GM18867 (cell line): ENCODE results near the gene FNBP1L.

Experiments
- ATAC-seq: cut with Tn5 transposase; IDR thresholded peaks from one replicate; pipeline ENCODE4 v1.9.1; 2021; ENCODE audit warnings: mild to moderate bottlenecking, moderate library complexity; ENCODE audit not compliant: unreplicated experiment

FNBP1L gene

DNA sequence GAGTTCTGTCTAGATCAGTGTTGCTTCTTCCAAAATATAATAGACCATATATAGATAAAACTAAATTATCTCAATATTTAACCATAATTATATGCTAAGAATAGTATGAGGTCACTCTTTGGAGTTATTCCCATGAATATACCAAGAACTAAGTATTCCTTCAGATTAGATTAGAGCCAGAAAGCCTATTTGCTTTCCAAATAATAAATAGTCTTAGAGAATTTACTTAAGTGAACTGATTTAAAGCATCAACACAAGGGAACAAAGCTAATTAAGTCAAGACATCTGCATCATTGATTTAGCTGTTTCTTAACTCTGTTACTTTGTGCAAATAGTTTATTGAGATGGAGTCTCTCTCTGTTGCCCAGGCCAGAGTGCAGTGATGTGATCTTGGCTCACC lies 35.7 kb downstream of the FNBP1L start:
- no peak for ATAC-seq

DNA sequence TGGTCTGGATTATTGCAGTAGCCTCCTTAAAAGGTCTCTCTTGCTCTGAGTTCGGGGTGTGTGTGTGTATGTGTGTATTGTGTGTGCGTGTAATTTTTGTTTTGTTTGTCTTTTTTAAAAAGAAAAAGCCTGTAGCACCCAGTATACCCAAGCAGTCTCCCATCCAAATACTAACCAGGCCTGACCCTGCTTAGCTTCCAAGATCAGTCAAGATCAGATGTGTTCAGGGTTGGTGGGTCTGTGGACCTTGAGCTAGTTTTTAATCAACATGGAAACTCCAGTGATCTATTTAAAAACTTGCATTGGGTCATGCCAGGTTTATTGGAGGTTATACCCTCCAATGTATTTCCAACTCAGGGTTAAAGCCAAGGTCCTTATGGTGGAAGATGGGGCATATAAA lies 40.3 kb downstream of the FNBP1L start:
- ATAC-seq: no peak

- ATAC-seq: no peak
Observed at GRCh38 chr1:93489756-93490155, 41.8 kb downstream of the FNBP1L start.

- ATAC-seq: no peak
Observed at GRCh38 chr1:93490357-93490756, 42.4 kb downstream of the FNBP1L start.

DNA sequence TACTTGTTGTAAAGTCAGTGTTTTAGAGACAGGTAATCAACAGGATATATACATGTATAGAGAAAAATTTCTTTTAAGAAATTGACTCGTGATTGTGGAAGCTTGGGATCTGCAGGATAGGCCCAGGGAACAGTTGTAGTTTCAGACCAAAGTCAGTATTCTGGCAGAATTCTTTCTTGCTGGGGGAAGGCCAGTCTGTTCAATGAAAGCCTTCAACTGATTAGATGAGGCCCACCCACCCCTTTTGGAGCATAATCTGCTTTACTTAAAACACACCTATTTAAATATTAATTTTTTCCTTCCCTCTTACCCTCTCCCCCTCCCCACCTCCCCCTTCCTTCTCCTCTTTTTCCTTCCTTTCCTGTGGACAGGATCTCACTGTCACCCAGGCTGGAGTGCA lies 48.0 kb downstream of the FNBP1L start:
- ATAC-seq: no peak

DNA sequence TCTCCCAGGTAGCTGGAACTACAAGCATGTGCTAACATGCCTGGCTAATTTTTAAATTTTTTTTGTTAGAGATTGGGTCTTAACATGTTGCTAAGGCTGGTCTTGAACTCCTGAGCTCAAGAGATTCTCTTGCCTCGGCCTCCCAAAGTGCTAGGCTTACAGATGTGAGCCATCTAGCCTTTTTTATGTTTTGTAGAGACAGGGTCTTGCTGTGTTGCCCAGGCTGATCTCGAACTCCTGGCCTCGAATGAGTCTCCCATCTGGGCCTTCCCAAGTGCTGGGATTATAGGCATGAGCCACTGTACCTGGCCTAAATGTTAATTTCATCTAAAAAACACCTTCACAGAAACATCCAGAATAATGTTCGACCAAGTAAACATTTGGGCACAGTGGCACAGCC lies 48.6 kb downstream of the FNBP1L start:
- no peak for ATAC-seq

GRCh38 chr1:93499075-93499474 lies 51.2 kb downstream of the FNBP1L start:
- ATAC-seq: no peak

DNA sequence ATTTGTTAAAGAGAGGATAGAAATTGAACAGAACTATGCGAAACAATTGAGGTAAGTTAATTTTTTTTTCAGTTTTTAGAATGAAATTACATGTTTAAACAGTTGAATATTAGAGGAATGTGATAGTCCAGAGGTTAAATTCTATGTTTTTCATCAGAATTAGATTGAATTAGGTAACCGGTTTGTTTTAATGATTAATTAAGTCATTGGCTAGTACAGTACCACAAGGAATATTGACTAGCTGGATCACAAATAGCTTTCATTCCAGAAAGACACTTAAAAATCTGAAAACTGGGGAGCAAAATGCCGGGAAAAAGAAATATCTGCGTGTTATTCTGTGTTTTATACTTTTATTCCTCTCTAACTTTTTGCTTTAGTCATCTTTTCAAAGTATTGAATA lies 51.6 kb downstream of the FNBP1L start:
- no peak for ATAC-seq

- no peak for ATAC-seq
Observed at GRCh38 chr1:93500275-93500674, 52.4 kb downstream of the FNBP1L start.

DNA sequence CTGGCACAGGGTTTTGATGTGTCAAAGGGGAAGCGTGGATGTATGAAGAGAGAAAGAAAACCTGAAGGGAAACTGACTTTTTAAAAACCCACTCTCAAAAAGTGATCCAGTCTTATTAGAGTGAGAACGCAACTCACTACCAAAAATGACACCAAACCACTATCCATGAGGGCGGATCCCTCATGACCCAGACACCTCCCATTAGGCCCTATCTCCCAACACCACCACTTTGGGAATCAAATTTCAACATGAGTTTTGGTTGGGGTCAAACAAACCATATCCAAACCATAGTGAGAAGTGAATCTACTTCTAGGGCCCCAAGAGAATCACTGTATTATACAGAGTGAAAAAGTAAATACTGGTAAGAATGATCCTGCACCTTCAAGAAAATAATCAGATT lies 53.5 kb downstream of the FNBP1L start:
- no peak for ATAC-seq

GRCh38 chr1:93501829-93502369 lies 54.0 kb downstream of the FNBP1L start:
- ATAC-seq: no peak

- ATAC-seq: no peak
Observed at GRCh38 chr1:93502571-93502970, 54.7 kb downstream of the FNBP1L start.

DNA sequence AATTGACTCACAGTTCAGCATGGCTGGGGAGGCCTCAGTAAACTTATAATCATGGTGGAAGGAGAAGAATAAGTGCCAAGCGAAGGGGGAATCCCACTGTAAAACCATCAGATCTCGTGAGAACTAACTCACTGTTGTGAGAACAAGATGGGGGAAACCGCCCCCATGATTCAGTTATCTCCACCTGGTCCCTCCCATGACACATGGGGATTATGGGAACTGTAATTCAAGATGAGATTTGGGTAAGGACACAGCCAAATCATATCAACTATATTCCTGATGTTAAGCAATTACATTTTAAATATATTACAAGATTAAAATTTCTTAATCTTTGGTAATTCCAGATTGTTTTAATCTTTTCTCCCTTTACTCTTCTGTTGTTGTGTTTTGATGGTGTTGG lies 55.2 kb downstream of the FNBP1L start:
- ATAC-seq: no peak

DNA sequence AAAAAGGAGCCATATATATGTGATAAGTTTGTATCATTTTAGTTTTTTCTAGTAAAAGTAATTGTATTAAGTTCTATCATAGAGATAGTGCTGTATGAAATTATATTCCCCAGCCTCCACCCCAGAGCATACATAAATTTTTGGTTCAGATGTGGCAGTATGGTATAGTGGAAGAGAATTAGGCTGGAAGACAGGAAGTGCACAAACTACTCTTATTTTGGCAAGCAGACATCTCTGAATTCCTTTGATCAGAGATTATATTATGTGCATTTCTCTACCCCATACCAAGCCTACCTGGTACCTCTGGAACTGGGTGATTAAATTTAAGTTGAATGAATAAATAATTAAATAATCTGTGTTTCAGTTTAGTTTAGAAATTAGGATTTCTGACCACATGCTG lies 55.9 kb downstream of the FNBP1L start:
- ATAC-seq: no peak

DNA sequence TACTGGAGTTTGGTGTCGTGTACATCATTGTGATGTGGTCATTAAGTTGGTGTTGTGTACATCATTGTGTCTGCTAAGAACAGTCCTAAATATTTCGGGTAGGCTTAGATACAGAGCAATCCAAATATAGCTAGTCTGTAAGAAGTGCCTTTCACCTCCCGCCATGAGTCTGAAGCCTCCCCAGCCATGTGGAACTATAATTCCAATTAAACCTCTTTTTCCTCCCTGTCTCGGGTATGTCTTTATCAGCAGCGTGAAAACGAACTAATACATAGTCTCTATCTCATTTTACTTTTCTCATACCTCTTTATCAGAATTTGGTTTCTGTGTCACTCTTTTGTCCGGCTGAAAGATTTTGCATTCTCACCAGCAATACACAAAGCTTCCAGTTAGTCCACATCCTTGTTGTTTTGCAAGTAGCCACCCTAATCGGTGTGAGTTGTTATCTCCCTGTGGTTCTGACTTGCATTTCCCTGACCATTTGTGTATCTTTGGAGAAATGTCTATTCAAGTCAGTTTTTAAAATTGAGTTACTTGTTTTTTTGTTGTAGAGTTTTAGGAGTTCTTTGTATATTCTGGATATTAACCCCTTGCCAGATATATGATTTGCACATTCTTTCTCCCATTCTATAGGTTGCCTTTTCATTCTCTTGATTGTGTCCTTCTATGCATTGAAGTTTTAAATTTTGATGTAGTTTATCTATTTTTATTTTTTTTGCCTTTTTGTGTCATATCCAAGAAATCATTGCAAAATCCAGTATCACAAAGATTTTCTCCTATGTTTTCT lies 56.5 kb downstream of the FNBP1L start:
- ATAC-seq: no peak

GRCh38 chr1:93506126-93506525 lies 58.2 kb downstream of the FNBP1L start:
- no peak for ATAC-seq

DNA sequence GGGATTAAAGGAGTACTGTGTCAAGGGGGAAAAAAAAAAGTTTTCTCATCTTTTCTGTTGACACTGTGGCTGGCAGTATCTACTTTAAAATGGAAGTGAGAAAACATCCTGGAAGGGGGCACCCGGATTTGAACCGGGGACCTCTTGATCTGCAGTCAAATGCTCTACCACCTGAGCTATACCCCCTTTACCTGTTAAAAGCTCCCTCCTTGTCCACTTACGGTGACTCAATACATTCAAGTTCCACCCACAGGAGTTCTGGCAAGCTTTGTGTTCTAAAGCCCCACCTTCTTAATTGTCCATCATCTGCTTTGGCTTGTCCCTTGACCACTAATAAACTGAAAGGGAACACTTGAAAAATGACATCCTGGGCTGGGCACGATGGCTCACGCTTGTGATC lies 68.2 kb downstream of the FNBP1L start:
- no peak for ATAC-seq

DNA sequence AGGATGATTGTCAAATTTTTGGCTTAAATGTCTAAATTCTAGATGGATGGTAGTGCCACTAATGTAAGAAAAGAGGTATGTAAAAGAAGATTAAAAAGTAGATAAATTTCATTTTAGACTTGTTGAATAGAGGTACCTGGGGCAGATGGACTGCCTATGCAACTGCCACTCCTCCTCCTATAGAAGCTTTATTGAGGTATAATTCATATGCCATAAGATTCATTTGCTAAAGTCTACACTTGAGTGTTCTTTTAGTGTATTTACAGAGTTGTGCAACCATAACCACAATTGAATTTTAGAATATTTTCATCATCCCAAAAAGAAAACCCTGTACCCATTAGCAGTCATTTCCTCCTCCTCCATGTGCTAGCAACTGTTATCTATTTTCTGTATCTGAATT lies 70.6 kb downstream of the FNBP1L start:
- ATAC-seq: no peak

GRCh38 chr1:93519199-93519829 lies 71.4 kb downstream of the FNBP1L start:
- ATAC-seq: no peak

DNA sequence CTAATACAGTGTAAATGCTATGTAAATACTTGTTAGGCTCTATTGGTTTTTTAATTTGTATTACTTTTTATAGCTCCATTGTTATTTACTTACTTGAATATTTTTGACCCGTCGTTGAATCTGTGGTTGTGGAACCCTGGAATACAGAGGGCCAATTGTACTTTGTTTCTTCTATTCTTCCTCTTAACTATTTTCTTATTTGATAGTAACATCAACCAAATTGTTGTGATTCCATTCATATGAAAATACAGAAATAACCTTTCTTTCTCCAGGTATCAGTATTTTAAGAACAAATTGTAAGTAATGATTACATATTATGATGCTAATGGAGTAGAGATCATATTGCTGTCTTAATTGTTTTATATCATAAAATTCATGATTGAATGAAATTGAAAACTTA lies 73.7 kb downstream of the FNBP1L start:
- ATAC-seq: no peak

- no peak for ATAC-seq
Observed at GRCh38 chr1:93522721-93523120, 74.8 kb downstream of the FNBP1L start.

GRCh38 chr1:93525431-93525830 lies 77.5 kb downstream of the FNBP1L start:
- no peak for ATAC-seq
